HEK293 (cell line): ENCODE data around the gene C6orf89.

Experiments used
- CTCF ChIA-PET: fragments of 350-600 bp; formaldehyde crosslinking; extraction: SDS; loops from one replicate; lab custom pipeline; 2021; ENCODE audit warnings: antibody characterized with exemption; lab: Yijun Ruan, JAX
- POLR2A ChIA-PET: fragments of 300-600 bp; formaldehyde crosslinking; extraction: SDS; loops from one replicate; lab custom pipeline; 2020; ENCODE audit warnings: antibody characterized with exemption, inconsistent platforms; lab: Yijun Ruan, JAX
- H3K27ac ChIP-seq: fragments of 200-500 bp; sonication (Bioruptor generic); 2 replicates; pipeline ENCODE4 v1.5.1; 2014; ENCODE audit warnings: low read depth, low read length, control low read depth, inconsistent platforms; ENCODE audit errors: extremely low read depth
- H3K36me3 ChIP-seq, 2 experiments: fragments of 200-500 bp in 1 of 2; sonication (Bioruptor generic) in 1 of 2; 1 replicate in 1 of 2; 2 replicates in 1 of 2; pipeline ENCODE4 v1.5.1; 2014 to 2017; ENCODE audit warnings: inconsistent platforms in 2 of 2, low read length in 2 of 2; ENCODE audit not compliant: control insufficient read depth in 2 of 2, insufficient read depth in 1 of 2
- H3K4me1 ChIP-seq: fragments of 200-500 bp; sonication (Bioruptor generic); 2 replicates; pipeline ENCODE4 v1.5.1; 2014; ENCODE audit warnings: mild to moderate bottlenecking, low read length, inconsistent platforms; ENCODE audit not compliant: control insufficient read depth, insufficient read depth
- H3K4me3 ChIP-seq: 2 replicates; pipeline ENCODE4 v1.5.1; 2011; ENCODE audit warnings: low read depth, mild to moderate bottlenecking, control low read depth, low read length, moderate library complexity
- H3K9me3 ChIP-seq: fragments of 200-500 bp; sonication (Bioruptor generic); 2 replicates; pipeline ENCODE4 v1.5.1; 2014; ENCODE audit warnings: low read depth, low read length, inconsistent platforms; ENCODE audit not compliant: control insufficient read depth, insufficient read depth
- HIC1 ChIP-seq: fragments of 450-650 bp; formaldehyde crosslinking; IDR thresholded peaks from 2 replicates; pipeline ENCODE4 v1.5.1; 2016; ENCODE audit warnings: missing biosample characterization, missing genetic modification characterization
- MZF1 ChIP-seq: fragments of 450-650 bp; formaldehyde crosslinking; IDR thresholded peaks from 2 replicates; pipeline ENCODE4 v1.5.1; 2017; ENCODE audit warnings: missing biosample characterization, missing genetic modification characterization, borderline replicate concordance
- PRDM10 ChIP-seq: fragments of 450-650 bp; formaldehyde crosslinking; IDR thresholded peaks from 2 replicates; pipeline ENCODE4 v1.5.1; 2016; ENCODE audit warnings: missing biosample characterization, missing genetic modification characterization
- ZIC2 ChIP-seq: fragments of 450-650 bp; formaldehyde crosslinking; IDR thresholded peaks from 2 replicates; pipeline ENCODE4 v1.5.1; 2016; ENCODE audit warnings: missing biosample characterization, missing genetic modification characterization
- ZNF155 ChIP-seq: fragments of 450-650 bp; formaldehyde crosslinking; IDR thresholded peaks from 2 replicates; pipeline ENCODE4 v1.5.1; 2016; ENCODE audit warnings: missing biosample characterization, missing genetic modification characterization
- ZNF423 ChIP-seq: fragments of 450-650 bp; formaldehyde crosslinking; IDR thresholded peaks from 2 replicates; pipeline ENCODE4 v1.5.1; 2016; ENCODE audit warnings: missing biosample characterization, missing genetic modification characterization
- ZNF626 ChIP-seq: fragments of 450-650 bp; sonication (Bioruptor Pico); formaldehyde crosslinking; IDR thresholded peaks from 2 replicates; pipeline ENCODE4 v1.5.1; 2018; ENCODE audit warnings: missing biosample characterization, missing genetic modification characterization, inconsistent platforms
- ZNF664 ChIP-seq: fragments of 450-650 bp; formaldehyde crosslinking; IDR thresholded peaks from 2 replicates; pipeline ENCODE4 v1.5.1; 2016; ENCODE audit warnings: missing biosample characterization, missing genetic modification characterization
- ZNF747 ChIP-seq: fragments of 450-650 bp; formaldehyde crosslinking; IDR thresholded peaks from 2 replicates; pipeline ENCODE4 v1.5.1; 2016; ENCODE audit warnings: missing biosample characterization, missing genetic modification characterization
- ZNF768 ChIP-seq: fragments of 450-650 bp; formaldehyde crosslinking; IDR thresholded peaks from 2 replicates; pipeline ENCODE4 v1.5.1; 2018; ENCODE audit warnings: missing biosample characterization, mild to moderate bottlenecking, missing genetic modification characterization
- TF ChIP-seq, protein P1 (sequence below): fragments of 450-650 bp; formaldehyde crosslinking; IDR thresholded peaks from 2 replicates; pipeline ENCODE4 v1.5.1; 2016; ENCODE audit warnings: missing biosample characterization, missing genetic modification characterization

Gene C6orf89

GRCh38 chr6:36925809-36926208, 40.1 kb downstream of the C6orf89 start:
- ChIA-PET CTCF (interaction anchor here (0.6 to 2.5 kb wide), 2 partner anchors 92 to 177 kb away, joined by 4 to 7 read pairs; no protein-coding TSS in a partner anchor), POLR2A (no interaction called here)
- Histone ChIP-seq H3K9me3 (no peaks in the 10 kb centered on the region), H3K4me3 (no peak overlapping the region), H3K36me3 (peaks cover 0 to 37% of the 10 kb centered on the region in 2 experiments; a peak in 1 of 3 replicates), H3K4me1 (peaks cover 4% of the 10 kb centered on the region; the same call in 1 of the 2 replicates), H3K27ac (no peak overlapping the region)
- TF ChIP-seq ZNF664 (tag by site-specific recombination) (peak; percentile 76), ZNF747 (no peak), ZNF626 (tag by site-specific recombination) (no peak), ZNF768 (tag by site-specific recombination) (no peak)
- TF ChIP-seq, protein P1, sequence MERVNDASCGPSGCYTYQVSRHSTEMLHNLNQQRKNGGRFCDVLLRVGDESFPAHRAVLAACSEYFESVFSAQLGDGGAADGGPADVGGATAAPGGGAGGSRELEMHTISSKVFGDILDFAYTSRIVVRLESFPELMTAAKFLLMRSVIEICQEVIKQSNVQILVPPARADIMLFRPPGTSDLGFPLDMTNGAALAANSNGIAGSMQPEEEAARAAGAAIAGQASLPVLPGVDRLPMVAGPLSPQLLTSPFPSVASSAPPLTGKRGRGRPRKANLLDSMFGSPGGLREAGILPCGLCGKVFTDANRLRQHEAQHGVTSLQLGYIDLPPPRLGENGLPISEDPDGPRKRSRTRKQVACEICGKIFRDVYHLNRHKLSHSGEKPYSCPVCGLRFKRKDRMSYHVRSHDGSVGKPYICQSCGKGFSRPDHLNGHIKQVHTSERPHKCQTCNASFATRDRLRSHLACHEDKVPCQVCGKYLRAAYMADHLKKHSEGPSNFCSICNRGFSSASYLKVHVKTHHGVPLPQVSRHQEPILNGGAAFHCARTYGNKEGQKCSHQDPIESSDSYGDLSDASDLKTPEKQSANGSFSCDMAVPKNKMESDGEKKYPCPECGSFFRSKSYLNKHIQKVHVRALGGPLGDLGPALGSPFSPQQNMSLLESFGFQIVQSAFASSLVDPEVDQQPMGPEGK (tag by site-specific recombination) = no peak
- TF ChIP-seq, all 188 proteins: peak for 1

DNA sequence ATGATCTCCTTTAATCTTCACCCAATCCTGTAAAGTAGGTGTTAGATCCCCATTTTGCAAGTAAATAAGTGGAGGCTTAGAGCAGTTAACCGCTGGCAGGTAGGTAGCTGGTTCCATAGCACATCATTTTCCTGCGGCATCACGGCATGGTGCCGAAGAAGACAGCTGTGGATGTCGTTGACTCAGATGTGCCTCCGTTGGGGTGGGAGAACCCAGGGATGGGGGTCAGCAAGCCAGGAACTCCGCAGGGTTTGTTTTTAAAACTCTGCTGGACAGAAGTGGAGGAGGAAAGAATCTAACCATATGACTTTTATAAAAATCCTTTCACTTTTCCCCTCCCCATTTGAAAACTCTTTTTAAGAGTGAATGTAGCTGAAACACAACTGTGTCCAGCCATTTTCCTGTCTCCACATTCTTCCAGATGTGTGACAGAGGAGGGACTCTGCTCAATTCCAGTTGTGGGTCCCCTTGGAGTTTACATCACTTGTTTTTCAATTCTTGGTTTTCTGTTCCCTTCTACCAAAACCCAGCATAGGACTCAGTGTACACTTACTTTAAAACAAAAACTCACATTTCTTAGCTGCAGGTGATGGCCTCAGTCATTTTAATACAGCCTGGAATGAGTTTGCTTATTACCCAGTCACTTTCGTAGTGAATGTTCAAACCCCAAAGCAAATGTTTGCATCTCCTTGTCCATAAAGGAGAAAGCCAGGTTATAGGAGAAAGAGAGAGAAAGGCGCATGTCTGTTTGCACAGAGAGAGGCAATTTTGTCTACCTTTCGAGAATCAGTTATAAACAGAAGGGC, 41.2 kb downstream of the C6orf89 start:
- peaks cover 4% of the 10 kb centered on the region; the same call in 1 of the 2 replicates for H3K4me1 ChIP-seq
- H3K4me3 ChIP-seq = no peak overlapping the region
- CTCF ChIA-PET = interaction anchor here (0.6 to 2.5 kb wide), 4 partner anchors 41 to 176 kb away, joined by 4 to 7 read pairs (median 4); partner anchors contain the start of gene C6orf89
- no peak for TF ChIP-seq MZF1
- TF ChIP-seq ZNF155 (tag by site-specific recombination) = no peak
- no peak for TF ChIP-seq HIC1 (tag by site-specific recombination)
- TF ChIP-seq ZIC2 (tag by site-specific recombination) = peak; percentile 42
- TF ChIP-seq, all 188 proteins: peak for 1
- POLR2A ChIA-PET = no interaction called here
- Histone ChIP-seq H3K9me3 (no peaks in the 10 kb centered on the region), H3K27ac (no peak overlapping the region), H3K36me3 (peaks cover 0 to 31% of the 10 kb centered on the region in 2 experiments; a peak in 1 of 3 replicates)

GRCh38 chr6:36927691-36928546, 42.2 kb downstream of the C6orf89 start:
- ChIA-PET CTCF (interaction anchor here (1.4 to 1.5 kb wide), 2 partner anchors 42 to 90 kb away, joined by 4 read pairs; partner anchors contain the start of gene C6orf89), POLR2A (no interaction called here)
- Histone ChIP-seq H3K4me1 (peaks cover 4% of the 10 kb centered on the region; the same call in 1 of the 2 replicates), H3K9me3 (no peaks in the 10 kb centered on the region), H3K4me3 (no peak overlapping the region), H3K36me3 (peaks cover 0 to 26% of the 10 kb centered on the region in 2 experiments; a peak in 1 of 3 replicates), H3K27ac (no peak overlapping the region)
- TF ChIP-seq PRDM10 = peak; percentile 86
- TF ChIP-seq ZNF423 (tag by site-specific recombination) = no peak
